Measurements from ENCODE around the gene CALR. TPM values are rescaled to one million over a fixed set of nuclear protein-coding genes. Genes with fewer than 3 reads are reported as not detected.

CALR gene
- total RNA-seq, 1 experiment from 2014 or later: 1,088 TPM

DNA sequence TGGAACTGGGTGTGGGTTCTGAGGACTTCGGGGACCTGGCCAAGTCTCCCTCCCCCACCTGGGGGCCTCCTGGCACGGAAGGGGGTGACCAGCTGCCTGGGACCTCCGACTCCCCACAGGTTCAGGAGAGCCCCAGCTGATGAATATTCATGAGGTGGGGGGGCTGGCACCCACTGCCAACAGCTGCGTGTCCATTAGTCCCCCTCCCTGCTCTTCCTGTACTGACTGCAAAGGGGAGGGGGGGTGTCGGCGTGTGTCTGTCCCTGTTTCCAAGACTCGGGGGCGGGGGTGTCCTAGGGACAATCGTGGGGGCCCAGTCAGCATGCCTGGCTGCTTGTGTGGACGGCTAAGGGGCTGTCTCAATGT is 46.3 kb downstream of the CALR start (continued):
- TF ChIP-seq, protein P1, sequence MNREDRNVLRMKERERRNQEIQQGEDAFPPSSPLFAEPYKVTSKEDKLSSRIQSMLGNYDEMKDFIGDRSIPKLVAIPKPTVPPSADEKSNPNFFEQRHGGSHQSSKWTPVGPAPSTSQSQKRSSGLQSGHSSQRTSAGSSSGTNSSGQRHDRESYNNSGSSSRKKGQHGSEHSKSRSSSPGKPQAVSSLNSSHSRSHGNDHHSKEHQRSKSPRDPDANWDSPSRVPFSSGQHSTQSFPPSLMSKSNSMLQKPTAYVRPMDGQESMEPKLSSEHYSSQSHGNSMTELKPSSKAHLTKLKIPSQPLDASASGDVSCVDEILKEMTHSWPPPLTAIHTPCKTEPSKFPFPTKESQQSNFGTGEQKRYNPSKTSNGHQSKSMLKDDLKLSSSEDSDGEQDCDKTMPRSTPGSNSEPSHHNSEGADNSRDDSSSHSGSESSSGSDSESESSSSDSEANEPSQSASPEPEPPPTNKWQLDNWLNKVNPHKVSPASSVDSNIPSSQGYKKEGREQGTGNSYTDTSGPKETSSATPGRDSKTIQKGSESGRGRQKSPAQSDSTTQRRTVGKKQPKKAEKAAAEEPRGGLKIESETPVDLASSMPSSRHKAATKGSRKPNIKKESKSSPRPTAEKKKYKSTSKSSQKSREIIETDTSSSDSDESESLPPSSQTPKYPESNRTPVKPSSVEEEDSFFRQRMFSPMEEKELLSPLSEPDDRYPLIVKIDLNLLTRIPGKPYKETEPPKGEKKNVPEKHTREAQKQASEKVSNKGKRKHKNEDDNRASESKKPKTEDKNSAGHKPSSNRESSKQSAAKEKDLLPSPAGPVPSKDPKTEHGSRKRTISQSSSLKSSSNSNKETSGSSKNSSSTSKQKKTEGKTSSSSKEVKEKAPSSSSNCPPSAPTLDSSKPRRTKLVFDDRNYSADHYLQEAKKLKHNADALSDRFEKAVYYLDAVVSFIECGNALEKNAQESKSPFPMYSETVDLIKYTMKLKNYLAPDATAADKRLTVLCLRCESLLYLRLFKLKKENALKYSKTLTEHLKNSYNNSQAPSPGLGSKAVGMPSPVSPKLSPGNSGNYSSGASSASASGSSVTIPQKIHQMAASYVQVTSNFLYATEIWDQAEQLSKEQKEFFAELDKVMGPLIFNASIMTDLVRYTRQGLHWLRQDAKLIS (CRISPR knock-in tag; IDR thresholded peaks at IDR 0.05; ENCODE audit: borderline replicate concordance): no peak
- no peak for TF ChIP-seq ZNF263 (CRISPR knock-in tag; IDR thresholded peaks at IDR 0.05; ENCODE audit: low read depth)
- no peak for TF ChIP-seq ZBTB21 (CRISPR knock-in tag; IDR thresholded peaks at IDR 0.05; ENCODE audit: borderline replicate concordance)
- TF ChIP-seq E2F1 (CRISPR knock-in tag; IDR thresholded peaks at IDR 0.05): no peak
- TF ChIP-seq CTCF (IDR thresholded peaks at IDR 0.05): no peak

DNA sequence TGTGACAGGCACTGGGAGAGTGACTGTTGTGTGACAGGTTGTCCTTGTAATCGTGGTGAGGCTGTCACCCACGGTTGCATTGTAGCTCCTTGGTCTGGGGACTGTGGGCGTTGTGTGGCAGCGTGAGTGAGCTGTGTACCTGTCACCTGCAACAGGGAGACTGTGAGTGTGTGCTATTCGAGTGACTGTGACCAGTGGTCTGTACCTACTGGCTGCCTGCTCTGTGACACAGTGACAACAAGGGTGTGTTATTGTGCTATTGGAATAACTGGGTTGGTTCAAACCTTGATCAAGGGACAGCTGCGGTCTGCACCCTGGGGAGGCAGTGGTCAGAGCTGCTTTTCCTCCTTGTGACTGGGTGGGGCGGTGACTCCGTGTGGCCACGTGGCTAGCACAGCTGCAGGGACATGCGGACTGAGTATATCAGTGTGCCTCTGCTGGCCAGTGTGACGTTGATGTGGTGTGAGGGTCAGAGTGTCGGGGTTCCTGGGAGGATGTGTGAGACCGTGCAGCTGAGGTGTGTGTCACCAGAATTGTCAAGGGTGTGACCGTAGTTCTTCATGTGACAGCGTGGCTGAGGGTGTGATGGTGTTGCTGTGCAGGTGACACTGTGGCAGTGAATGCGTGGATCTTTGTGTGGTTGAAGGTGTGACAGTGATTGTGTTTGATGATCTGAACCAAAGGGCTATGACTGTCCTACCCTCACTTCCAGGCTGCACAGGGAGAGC is 46.8 kb downstream of the CALR start:
- peaks cover 34% of the 10 kb centered on the region; the same call in 1 of the 2 replicates for H3K27me3 Mint-ChIP-seq (ENCODE audit: low read depth)
- no peak for TF ChIP-seq NFYB (CRISPR knock-in tag; conservative IDR thresholded peaks at IDR 0.05; ENCODE audit: low read depth)
- TF ChIP-seq, protein P1 (CRISPR knock-in tag; IDR thresholded peaks at IDR 0.05; ENCODE audit: borderline replicate concordance): no peak
- TF ChIP-seq ZNF671 (CRISPR knock-in tag; IDR thresholded peaks at IDR 0.05): no peak
- no peak for TF ChIP-seq SOX15 (CRISPR knock-in tag; IDR thresholded peaks at IDR 0.05)
- TF ChIP-seq, protein P2, sequence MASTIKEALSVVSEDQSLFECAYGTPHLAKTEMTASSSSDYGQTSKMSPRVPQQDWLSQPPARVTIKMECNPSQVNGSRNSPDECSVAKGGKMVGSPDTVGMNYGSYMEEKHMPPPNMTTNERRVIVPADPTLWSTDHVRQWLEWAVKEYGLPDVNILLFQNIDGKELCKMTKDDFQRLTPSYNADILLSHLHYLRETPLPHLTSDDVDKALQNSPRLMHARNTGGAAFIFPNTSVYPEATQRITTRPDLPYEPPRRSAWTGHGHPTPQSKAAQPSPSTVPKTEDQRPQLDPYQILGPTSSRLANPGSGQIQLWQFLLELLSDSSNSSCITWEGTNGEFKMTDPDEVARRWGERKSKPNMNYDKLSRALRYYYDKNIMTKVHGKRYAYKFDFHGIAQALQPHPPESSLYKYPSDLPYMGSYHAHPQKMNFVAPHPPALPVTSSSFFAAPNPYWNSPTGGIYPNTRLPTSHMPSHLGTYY (CRISPR knock-in tag; IDR thresholded peaks at IDR 0.05): no peak
- TF ChIP-seq USF1 (CRISPR knock-in tag; IDR thresholded peaks at IDR 0.05): no peak
- TF ChIP-seq ZBTB21 (CRISPR knock-in tag; IDR thresholded peaks at IDR 0.05; ENCODE audit: borderline replicate concordance): no peak
- TF ChIP-seq, protein P3, sequence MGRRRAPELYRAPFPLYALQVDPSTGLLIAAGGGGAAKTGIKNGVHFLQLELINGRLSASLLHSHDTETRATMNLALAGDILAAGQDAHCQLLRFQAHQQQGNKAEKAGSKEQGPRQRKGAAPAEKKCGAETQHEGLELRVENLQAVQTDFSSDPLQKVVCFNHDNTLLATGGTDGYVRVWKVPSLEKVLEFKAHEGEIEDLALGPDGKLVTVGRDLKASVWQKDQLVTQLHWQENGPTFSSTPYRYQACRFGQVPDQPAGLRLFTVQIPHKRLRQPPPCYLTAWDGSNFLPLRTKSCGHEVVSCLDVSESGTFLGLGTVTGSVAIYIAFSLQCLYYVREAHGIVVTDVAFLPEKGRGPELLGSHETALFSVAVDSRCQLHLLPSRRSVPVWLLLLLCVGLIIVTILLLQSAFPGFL (CRISPR knock-in tag; IDR thresholded peaks at IDR 0.05; ENCODE audit: borderline replicate concordance): no peak
- TF ChIP-seq ZNF138 (CRISPR knock-in tag; conservative IDR thresholded peaks at IDR 0.05): no peak
- TF ChIP-seq, protein P4, sequence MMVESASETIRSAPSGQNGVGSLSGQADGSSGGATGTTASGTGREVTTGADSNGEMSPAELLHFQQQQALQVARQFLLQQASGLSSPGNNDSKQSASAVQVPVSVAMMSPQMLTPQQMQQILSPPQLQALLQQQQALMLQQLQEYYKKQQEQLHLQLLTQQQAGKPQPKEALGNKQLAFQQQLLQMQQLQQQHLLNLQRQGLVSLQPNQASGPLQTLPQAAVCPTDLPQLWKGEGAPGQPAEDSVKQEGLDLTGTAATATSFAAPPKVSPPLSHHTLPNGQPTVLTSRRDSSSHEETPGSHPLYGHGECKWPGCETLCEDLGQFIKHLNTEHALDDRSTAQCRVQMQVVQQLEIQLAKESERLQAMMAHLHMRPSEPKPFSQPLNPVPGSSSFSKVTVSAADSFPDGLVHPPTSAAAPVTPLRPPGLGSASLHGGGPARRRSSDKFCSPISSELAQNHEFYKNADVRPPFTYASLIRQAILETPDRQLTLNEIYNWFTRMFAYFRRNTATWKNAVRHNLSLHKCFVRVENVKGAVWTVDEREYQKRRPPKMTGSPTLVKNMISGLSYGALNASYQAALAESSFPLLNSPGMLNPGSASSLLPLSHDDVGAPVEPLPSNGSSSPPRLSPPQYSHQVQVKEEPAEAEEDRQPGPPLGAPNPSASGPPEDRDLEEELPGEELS (CRISPR knock-in tag; IDR thresholded peaks at IDR 0.05): no peak
- no peak for TF ChIP-seq NR3C1 (CRISPR knock-in tag; conservative IDR thresholded peaks at IDR 0.05; ENCODE audit: low read depth)
- no peak for TF ChIP-seq HMGA2 (CRISPR knock-in tag; IDR thresholded peaks at IDR 0.05)
- no peak for TF ChIP-seq NR2C2 (CRISPR knock-in tag; IDR thresholded peaks at IDR 0.05)
- H3K36me3 Mint-ChIP-seq: no peaks in the 10 kb centered on the region
- no peak overlapping the region for H3K27ac Mint-ChIP-seq
- no peaks in the 10 kb centered on the region for H3K9me3 Mint-ChIP-seq
- peaks cover 6% of the 10 kb centered on the region; the same call in 1 of the 2 replicates for H3K4me1 Mint-ChIP-seq
- DNase-seq (ENCODE audit: low spot score): no peak
- no peak overlapping the region for H3K4me3 Mint-ChIP-seq
- no peak for ATAC-seq
- ChIA-PET CTCF (interaction anchor here (0.6 to 4.6 kb wide), 17 partner anchors 8 to 886 kb away, joined by 3 to 66 read pairs (median 5); no protein-coding TSS in a partner anchor), POLR2A (interaction anchor here (0.6 kb wide), 1 partner anchor 122 kb away, joined by 4 read pairs; no protein-coding TSS in a partner anchor)
